WTC11 (cell line): ENCODE measurements around the gene SGCD.

Experiments
- MAX ChIP-seq: sonication (generic); formaldehyde crosslinking; IDR thresholded peaks from 2 replicates; pipeline ENCODE4 v1.8.0; 2022; ENCODE audit warnings: mild to moderate bottlenecking, missing genetic modification reagents
- NR2C2 ChIP-seq: sonication (generic); formaldehyde crosslinking; IDR thresholded peaks from 2 replicates; pipeline ENCODE4 v1.8.0; 2022; ENCODE audit warnings: mild to moderate bottlenecking, missing genetic modification reagents
- PREB ChIP-seq: sonication (generic); formaldehyde crosslinking; IDR thresholded peaks from 2 replicates; pipeline ENCODE4 v1.8.1; 2022; ENCODE audit warnings: mild to moderate bottlenecking, missing genetic modification reagents, moderate library complexity, borderline replicate concordance
- TEAD1 ChIP-seq: sonication (generic); formaldehyde crosslinking; IDR thresholded peaks from 2 replicates; pipeline ENCODE4 v1.8.0; 2022; ENCODE audit warnings: mild to moderate bottlenecking, missing genetic modification reagents
- ZNF263 ChIP-seq: sonication (generic); formaldehyde crosslinking; IDR thresholded peaks from 2 replicates; pipeline ENCODE4 v1.8.1; 2022; ENCODE audit warnings: low read depth, mild to moderate bottlenecking, moderate library complexity, missing genetic modification reagents
- ZNF281 ChIP-seq: sonication (generic); formaldehyde crosslinking; IDR thresholded peaks from 2 replicates; pipeline ENCODE4 v1.8.0; 2023; ENCODE audit warnings: mild to moderate bottlenecking, missing genetic modification reagents
- ZNF423 ChIP-seq: fragments of 250-450 bp; sonication (Bioruptor Pico); IDR thresholded peaks from 2 replicates; pipeline ENCODE4 v2.1.2; 2022; ENCODE audit warnings: mild to moderate bottlenecking, moderate library complexity
- ZNF512 ChIP-seq: sonication (generic); formaldehyde crosslinking; IDR thresholded peaks from 2 replicates; pipeline ENCODE4 v1.8.1; 2022; ENCODE audit warnings: missing genetic modification reagents, borderline replicate concordance
- TF ChIP-seq, protein P1 (sequence below): fragments of 200-600 bp; IDR thresholded peaks from 2 replicates; pipeline ENCODE4 v1.8.0; 2022; ENCODE audit warnings: antibody characterized with exemption
- TF ChIP-seq, protein P2 (sequence below): sonication (generic); formaldehyde crosslinking; IDR thresholded peaks from 2 replicates; pipeline ENCODE4 v1.8.1; 2023; ENCODE audit warnings: mild to moderate bottlenecking, missing genetic modification reagents, moderate library complexity
- TF ChIP-seq, protein P3 (sequence below): sonication (generic); formaldehyde crosslinking; IDR thresholded peaks from 2 replicates; pipeline ENCODE4 v1.8.1; 2022; ENCODE audit warnings: low read depth, missing genetic modification reagents, borderline replicate concordance
- TF ChIP-seq, protein P4 (sequence below): sonication (generic); formaldehyde crosslinking; IDR thresholded peaks from 2 replicates; pipeline ENCODE4 v1.8.1; 2023; ENCODE audit warnings: mild to moderate bottlenecking, missing genetic modification reagents
- TF ChIP-seq, protein P5 (sequence below): sonication (generic); formaldehyde crosslinking; IDR thresholded peaks from 2 replicates; pipeline ENCODE4 v1.8.0; 2022; ENCODE audit warnings: mild to moderate bottlenecking, missing genetic modification reagents

GRCh38 chr5:156388233-156388632, 61.3 kb downstream of the SGCD start:
- no peak for TF ChIP-seq ZNF263 (CRISPR knock-in tag)
- TF ChIP-seq ZNF512, result no peak
- TF ChIP-seq, protein P1, sequence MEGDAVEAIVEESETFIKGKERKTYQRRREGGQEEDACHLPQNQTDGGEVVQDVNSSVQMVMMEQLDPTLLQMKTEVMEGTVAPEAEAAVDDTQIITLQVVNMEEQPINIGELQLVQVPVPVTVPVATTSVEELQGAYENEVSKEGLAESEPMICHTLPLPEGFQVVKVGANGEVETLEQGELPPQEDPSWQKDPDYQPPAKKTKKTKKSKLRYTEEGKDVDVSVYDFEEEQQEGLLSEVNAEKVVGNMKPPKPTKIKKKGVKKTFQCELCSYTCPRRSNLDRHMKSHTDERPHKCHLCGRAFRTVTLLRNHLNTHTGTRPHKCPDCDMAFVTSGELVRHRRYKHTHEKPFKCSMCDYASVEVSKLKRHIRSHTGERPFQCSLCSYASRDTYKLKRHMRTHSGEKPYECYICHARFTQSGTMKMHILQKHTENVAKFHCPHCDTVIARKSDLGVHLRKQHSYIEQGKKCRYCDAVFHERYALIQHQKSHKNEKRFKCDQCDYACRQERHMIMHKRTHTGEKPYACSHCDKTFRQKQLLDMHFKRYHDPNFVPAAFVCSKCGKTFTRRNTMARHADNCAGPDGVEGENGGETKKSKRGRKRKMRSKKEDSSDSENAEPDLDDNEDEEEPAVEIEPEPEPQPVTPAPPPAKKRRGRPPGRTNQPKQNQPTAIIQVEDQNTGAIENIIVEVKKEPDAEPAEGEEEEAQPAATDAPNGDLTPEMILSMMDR, result no peak
- no peak for TF ChIP-seq ZNF281 (CRISPR knock-in tag)
- TF ChIP-seq, protein P2, sequence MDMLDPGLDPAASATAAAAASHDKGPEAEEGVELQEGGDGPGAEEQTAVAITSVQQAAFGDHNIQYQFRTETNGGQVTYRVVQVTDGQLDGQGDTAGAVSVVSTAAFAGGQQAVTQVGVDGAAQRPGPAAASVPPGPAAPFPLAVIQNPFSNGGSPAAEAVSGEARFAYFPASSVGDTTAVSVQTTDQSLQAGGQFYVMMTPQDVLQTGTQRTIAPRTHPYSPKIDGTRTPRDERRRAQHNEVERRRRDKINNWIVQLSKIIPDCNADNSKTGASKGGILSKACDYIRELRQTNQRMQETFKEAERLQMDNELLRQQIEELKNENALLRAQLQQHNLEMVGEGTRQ (CRISPR knock-in tag), result no peak
- TF ChIP-seq NR2C2 (CRISPR knock-in tag), result no peak
- TF ChIP-seq TEAD1 (CRISPR knock-in tag), result no peak
- TF ChIP-seq, protein P3, sequence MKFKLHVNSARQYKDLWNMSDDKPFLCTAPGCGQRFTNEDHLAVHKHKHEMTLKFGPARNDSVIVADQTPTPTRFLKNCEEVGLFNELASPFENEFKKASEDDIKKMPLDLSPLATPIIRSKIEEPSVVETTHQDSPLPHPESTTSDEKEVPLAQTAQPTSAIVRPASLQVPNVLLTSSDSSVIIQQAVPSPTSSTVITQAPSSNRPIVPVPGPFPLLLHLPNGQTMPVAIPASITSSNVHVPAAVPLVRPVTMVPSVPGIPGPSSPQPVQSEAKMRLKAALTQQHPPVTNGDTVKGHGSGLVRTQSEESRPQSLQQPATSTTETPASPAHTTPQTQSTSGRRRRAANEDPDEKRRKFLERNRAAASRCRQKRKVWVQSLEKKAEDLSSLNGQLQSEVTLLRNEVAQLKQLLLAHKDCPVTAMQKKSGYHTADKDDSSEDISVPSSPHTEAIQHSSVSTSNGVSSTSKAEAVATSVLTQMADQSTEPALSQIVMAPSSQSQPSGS, result no peak
- no peak for TF ChIP-seq PREB (CRISPR knock-in tag)
- no peak for TF ChIP-seq MAX (CRISPR knock-in tag)
- TF ChIP-seq, protein P4, sequence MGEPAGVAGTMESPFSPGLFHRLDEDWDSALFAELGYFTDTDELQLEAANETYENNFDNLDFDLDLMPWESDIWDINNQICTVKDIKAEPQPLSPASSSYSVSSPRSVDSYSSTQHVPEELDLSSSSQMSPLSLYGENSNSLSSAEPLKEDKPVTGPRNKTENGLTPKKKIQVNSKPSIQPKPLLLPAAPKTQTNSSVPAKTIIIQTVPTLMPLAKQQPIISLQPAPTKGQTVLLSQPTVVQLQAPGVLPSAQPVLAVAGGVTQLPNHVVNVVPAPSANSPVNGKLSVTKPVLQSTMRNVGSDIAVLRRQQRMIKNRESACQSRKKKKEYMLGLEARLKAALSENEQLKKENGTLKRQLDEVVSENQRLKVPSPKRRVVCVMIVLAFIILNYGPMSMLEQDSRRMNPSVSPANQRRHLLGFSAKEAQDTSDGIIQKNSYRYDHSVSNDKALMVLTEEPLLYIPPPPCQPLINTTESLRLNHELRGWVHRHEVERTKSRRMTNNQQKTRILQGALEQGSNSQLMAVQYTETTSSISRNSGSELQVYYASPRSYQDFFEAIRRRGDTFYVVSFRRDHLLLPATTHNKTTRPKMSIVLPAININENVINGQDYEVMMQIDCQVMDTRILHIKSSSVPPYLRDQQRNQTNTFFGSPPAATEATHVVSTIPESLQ (CRISPR knock-in tag), result no peak
- TF ChIP-seq ZNF423, result no peak
- TF ChIP-seq, protein P5, sequence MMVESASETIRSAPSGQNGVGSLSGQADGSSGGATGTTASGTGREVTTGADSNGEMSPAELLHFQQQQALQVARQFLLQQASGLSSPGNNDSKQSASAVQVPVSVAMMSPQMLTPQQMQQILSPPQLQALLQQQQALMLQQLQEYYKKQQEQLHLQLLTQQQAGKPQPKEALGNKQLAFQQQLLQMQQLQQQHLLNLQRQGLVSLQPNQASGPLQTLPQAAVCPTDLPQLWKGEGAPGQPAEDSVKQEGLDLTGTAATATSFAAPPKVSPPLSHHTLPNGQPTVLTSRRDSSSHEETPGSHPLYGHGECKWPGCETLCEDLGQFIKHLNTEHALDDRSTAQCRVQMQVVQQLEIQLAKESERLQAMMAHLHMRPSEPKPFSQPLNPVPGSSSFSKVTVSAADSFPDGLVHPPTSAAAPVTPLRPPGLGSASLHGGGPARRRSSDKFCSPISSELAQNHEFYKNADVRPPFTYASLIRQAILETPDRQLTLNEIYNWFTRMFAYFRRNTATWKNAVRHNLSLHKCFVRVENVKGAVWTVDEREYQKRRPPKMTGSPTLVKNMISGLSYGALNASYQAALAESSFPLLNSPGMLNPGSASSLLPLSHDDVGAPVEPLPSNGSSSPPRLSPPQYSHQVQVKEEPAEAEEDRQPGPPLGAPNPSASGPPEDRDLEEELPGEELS (CRISPR knock-in tag), result no peak
